ENCODE data around the gene PDZD7. TPM values are rescaled to one million over a fixed set of nuclear protein-coding genes. Genes with fewer than 3 reads are reported as not detected.
A peak's percentile ranks its signal among the peaks of the same experiment; 100 is the strongest.

Gene PDZD7
- total RNA-seq, 1 experiment from 2014 or later = 6.1 TPM

GRCh38 chr10:100988166-100988565 is 42.8 kb downstream of the PDZD7 start:
- no peak for ATAC-seq
- Histone ChIP-seq H2AFZ (ENCODE audit: low read depth, low read length, poor library complexity, severe bottlenecking) (no peak overlapping the region), H3K4me2 (ENCODE audit: low read length) (peak overlapping the region; percentile 96), H3K4me1 (ENCODE audit: control insufficient read depth in 1 of 2, insufficient read depth in 2 of 2, low read length in 2 of 2) (peaks cover 10 to 28% of the 10 kb centered on the region in 2 experiments; a peak in 3 of 4 replicates), H3K27me3 (ENCODE audit: insufficient read depth, low read length) (no peaks in the 10 kb centered on the region), H3K79me2 (ENCODE audit: insufficient read depth, low read length) (peaks cover 62% of the 10 kb centered on the region), H3K36me3 (ENCODE audit: control insufficient read depth in 1 of 2, insufficient read depth in 2 of 2, low read length in 2 of 2) (peaks cover 27 to 36% of the 10 kb centered on the region in 2 experiments), H3K27ac (ENCODE audit: low read depth, low read length) (peak overlapping the region; percentile 84), H4K20me1 (ENCODE audit: insufficient read depth) (no peaks in the 10 kb centered on the region; the same call in 1 of the 2 replicates), H3K9ac (ENCODE audit: low read length) (peak overlapping the region; percentile 96), H3K4me3 (replicated peaks in 1 of 2; ENCODE audit: low read depth in 1 of 2, low read length in 2 of 2) (peak overlapping the region; percentile 82 to 96), H3K9me2 (ENCODE audit: insufficient read depth) (no peaks in the 10 kb centered on the region), H3K9me3 (ENCODE audit: control insufficient read depth in 1 of 2, insufficient read depth in 1 of 2, low read depth in 1 of 2, low read length in 2 of 2) (no peaks in the 10 kb centered on the region)
- DNase-seq (ENCODE audit: low read depth, low spot score) = no peak
- CTCF ChIA-PET = interaction anchor here (1.6 kb wide), 1 partner anchor 10 kb away, joined by 4 read pairs; no protein-coding TSS in a partner anchor
- RAD21 ChIA-PET (ENCODE audit: low non-redundant PET in 1 of 2, low total read pairs in 2 of 2, uncharacterized antibody in 2 of 2, unreplicated experiment in 2 of 2) = no interaction called here
- POLR2A ChIA-PET = interaction anchor here (1.6 kb wide), 1 partner anchor 10 kb away, joined by 6 read pairs; no protein-coding TSS in a partner anchor
- no TSS peak for BruUV-seq (replicated peaks)
- intact Hi-C loops (cut with micrococcal nuclease) = no loop called here
- TF ChIP-seq EZH2 (IDR thresholded peaks at IDR 0.05) (no peak), FOSL1 (IDR thresholded peaks at IDR 0.05; ENCODE audit: low read depth) (no peak), ELF1 (IDR thresholded peaks at IDR 0.05; ENCODE audit: borderline replicate concordance, low read depth) (no peak), ZBTB33 (IDR thresholded peaks at IDR 0.05; ENCODE audit: extremely low read depth, insufficient replicate concordance, low read length) (no peak), YY1 (IDR thresholded peaks at IDR 0.05; ENCODE audit: extremely low read depth, insufficient replicate concordance, low read depth, low read length) (no peak), JUND (IDR thresholded peaks at IDR 0.05) (no peak), CBX3 (IDR thresholded peaks at IDR 0.05; ENCODE audit: low read depth) (no peak), SRF (IDR thresholded peaks at IDR 0.05; ENCODE audit: low read depth) (no peak), ATF3 (IDR thresholded peaks at IDR 0.05) (no peak), CEBPB (IDR thresholded peaks at IDR 0.05; ENCODE audit: low read depth) (no peak), POLR2A (IDR thresholded peaks at IDR 0.05; ENCODE audit: borderline replicate concordance, extremely low read depth, insufficient read depth, insufficient read length) (no peak), TCF7L2 (IDR thresholded peaks at IDR 0.05; ENCODE audit: borderline replicate concordance, extremely low read depth, insufficient read depth, insufficient read length) (no peak)
